Keratinocyte (primary cell): ENCODE data around the gene EXOC6B.

ENCODE experiments used
- EZH2 ChIP-seq: IDR thresholded peaks from one replicate; pipeline ENCODE4 v1.6.1; 2012; ENCODE audit warnings: inconsistent platforms, mild to moderate bottlenecking, low read length, moderate library complexity
- TF ChIP-seq, protein P1 (sequence below), 3 experiments: IDR thresholded peaks in 1 of 3; conservative IDR thresholded peaks in 1 of 3; optimal IDR thresholded peaks in 1 of 3; 2 replicates in 2 of 3; 3 replicates in 1 of 3; pipeline versions ENCODE3 to v1.5.1; 2011; ENCODE audit warnings: low read length in 3 of 3, mild to moderate bottlenecking in 3 of 3, moderate library complexity in 2 of 3, control low read depth in 1 of 3, inconsistent platforms in 1 of 3; ENCODE audit not compliant: insufficient read depth in 2 of 3; ENCODE audit errors: extremely low read depth in 1 of 3

- TF ChIP-seq, protein P1, sequence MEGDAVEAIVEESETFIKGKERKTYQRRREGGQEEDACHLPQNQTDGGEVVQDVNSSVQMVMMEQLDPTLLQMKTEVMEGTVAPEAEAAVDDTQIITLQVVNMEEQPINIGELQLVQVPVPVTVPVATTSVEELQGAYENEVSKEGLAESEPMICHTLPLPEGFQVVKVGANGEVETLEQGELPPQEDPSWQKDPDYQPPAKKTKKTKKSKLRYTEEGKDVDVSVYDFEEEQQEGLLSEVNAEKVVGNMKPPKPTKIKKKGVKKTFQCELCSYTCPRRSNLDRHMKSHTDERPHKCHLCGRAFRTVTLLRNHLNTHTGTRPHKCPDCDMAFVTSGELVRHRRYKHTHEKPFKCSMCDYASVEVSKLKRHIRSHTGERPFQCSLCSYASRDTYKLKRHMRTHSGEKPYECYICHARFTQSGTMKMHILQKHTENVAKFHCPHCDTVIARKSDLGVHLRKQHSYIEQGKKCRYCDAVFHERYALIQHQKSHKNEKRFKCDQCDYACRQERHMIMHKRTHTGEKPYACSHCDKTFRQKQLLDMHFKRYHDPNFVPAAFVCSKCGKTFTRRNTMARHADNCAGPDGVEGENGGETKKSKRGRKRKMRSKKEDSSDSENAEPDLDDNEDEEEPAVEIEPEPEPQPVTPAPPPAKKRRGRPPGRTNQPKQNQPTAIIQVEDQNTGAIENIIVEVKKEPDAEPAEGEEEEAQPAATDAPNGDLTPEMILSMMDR (optimal IDR thresholded peaks at IDR 0.05 in 1 of 3, IDR thresholded peaks at IDR 0.05 in 1 of 3, conservative IDR thresholded peaks at IDR 0.05 in 1 of 3; ENCODE audit: extremely low read depth in 1 of 3, insufficient read depth in 2 of 3, low read length in 3 of 3): no peak
- no peak for TF ChIP-seq EZH2
Observed at GRCh38 chr2:72695676-72696075, 130.2 kb downstream of the EXOC6B start.
